ENCODE data around the gene PCDHGA10. TPM values are rescaled to one million over a fixed set of nuclear protein-coding genes. Genes with fewer than 3 reads are reported as not detected.
"Not testable (repeated sequence)": the region's sequence is repeated elsewhere in the genome, so short reads cannot be mapped to it uniquely, and the experiment has no call there.

PCDHGA10 gene
- polyA plus RNA-seq, 1 of the 3 experiments (the other 2 are of a cell fraction): 2.0 TPM

- Histone ChIP-seq H3K4me3 (ENCODE audit: low read depth in 2 of 2, low read length in 1 of 2) (no peak overlapping the region; a peak in 1 of 4 replicates), H3K27me3 (ENCODE audit: insufficient read depth) (no peaks in the 10 kb centered on the region), H3K27ac (ENCODE audit: low read depth in 2 of 2, low read length in 1 of 2) (no peak overlapping the region), H4K20me1 (ENCODE audit: insufficient read depth) (no peaks in the 10 kb centered on the region), H2AFZ (ENCODE audit: low read depth) (no peak overlapping the region), H3K9me2 (no peaks in the 10 kb centered on the region), H3F3A (replicated peaks; ENCODE audit: insufficient read depth) (no peaks in the 10 kb centered on the region), H3K9me3 (peaks cover 7% of the 10 kb centered on the region), H3K79me2 (ENCODE audit: insufficient read depth) (no peaks in the 10 kb centered on the region), H3K36me3 (replicated peaks in 1 of 2; ENCODE audit: control insufficient read depth in 1 of 2, insufficient read depth in 2 of 2, low read length in 1 of 2) (peaks cover 0 to 9% of the 10 kb centered on the region in 2 experiments), H3K4me2 (no peak overlapping the region), H3K4me1 (ENCODE audit: control insufficient read depth in 1 of 2, insufficient read depth in 2 of 2, low read depth in 1 of 2, low read length in 1 of 2) (no peaks in the 10 kb centered on the region), H3K9ac (no peak overlapping the region)
- ChIA-PET CTCF (no interaction called here), POLR2A (no interaction called here)
- WGBS (ENCODE audit: low lambda C conversion rate): 79% methylated on average over 22 of the region's 22 CpGs
- no peak for DNase-seq
- TF ChIP-seq ZBTB33 (IDR thresholded peaks at IDR 0.05; ENCODE audit: borderline replicate concordance, low read depth) (no peak), MAX (IDR thresholded peaks at IDR 0.05; ENCODE audit: low read depth) (no peak), YY1 (IDR thresholded peaks at IDR 0.05; ENCODE audit: low read depth) (no peak), EP300 (IDR thresholded peaks at IDR 0.05; ENCODE audit: borderline replicate concordance in 1 of 2, low read depth in 1 of 2, low read length in 1 of 2) (no peak), SIN3A (IDR thresholded peaks at IDR 0.05; ENCODE audit: borderline replicate concordance, low read depth, low read length) (no peak), CTCF (IDR thresholded peaks at IDR 0.05) (no peak), RAD21 (IDR thresholded peaks at IDR 0.05; ENCODE audit: low read length) (no peak), IRF3 (IDR thresholded peaks at IDR 0.05; ENCODE audit: low read depth, low read length) (no peak), REST (IDR thresholded peaks at IDR 0.05; ENCODE audit: low read depth, low read length) (no peak), GATA2 (CRISPR knock-in tag; IDR thresholded peaks at IDR 0.05) (no peak), TCF12 (IDR thresholded peaks at IDR 0.05) (no peak), JUND (IDR thresholded peaks at IDR 0.05) (no peak), USF1 (IDR thresholded peaks at IDR 0.05; ENCODE audit: borderline replicate concordance, low read depth) (no peak), MXI1 (IDR thresholded peaks at IDR 0.05; ENCODE audit: low read depth, low read length) (no peak), FOSL2 (IDR thresholded peaks at IDR 0.05; ENCODE audit: borderline replicate concordance, low read depth) (no peak), GABPA (IDR thresholded peaks at IDR 0.05; ENCODE audit: low read depth) (no peak), RXRA (IDR thresholded peaks at IDR 0.05; ENCODE audit: borderline replicate concordance, low read depth) (no peak), CHD2 (IDR thresholded peaks at IDR 0.05; ENCODE audit: low read length, partially characterized antibody) (no peak)
These were observed 9.4 kb upstream of the PCDHGA10 start for GRCh38 chr5:141403387-141403786.

- H3K4me3 ChIP-seq (ENCODE audit: low read depth in 2 of 2, low read length in 1 of 2); H3K79me2 ChIP-seq (ENCODE audit: insufficient read depth); H3K4me2 ChIP-seq; H3K27me3 ChIP-seq (ENCODE audit: insufficient read depth); H3K27ac ChIP-seq (ENCODE audit: low read depth in 2 of 2, low read length in 1 of 2); POLR2A ChIA-PET; H4K20me1 ChIP-seq (ENCODE audit: insufficient read depth); H3K4me1 ChIP-seq (ENCODE audit: control insufficient read depth in 1 of 2, insufficient read depth in 2 of 2, low read depth in 1 of 2, low read length in 1 of 2); DNase-seq; H3K9me3 ChIP-seq; H2AFZ ChIP-seq (ENCODE audit: low read depth); H3F3A ChIP-seq (replicated peaks; ENCODE audit: insufficient read depth); H3K9me2 ChIP-seq; H3K9ac ChIP-seq; H3K36me3 ChIP-seq (replicated peaks in 1 of 2; ENCODE audit: control insufficient read depth in 1 of 2, insufficient read depth in 2 of 2, low read length in 1 of 2): not testable (repeated sequence)
- whole genome bisulfite sequencing (ENCODE audit: low lambda C conversion rate): 75% methylated on average over 38 of the region's 51 CpGs
- CTCF ChIA-PET: interaction anchor here (2.2 kb wide), 1 partner anchor 150 kb away, joined by 8 read pairs; no protein-coding TSS in a partner anchor
These were observed 4.8 kb upstream of the PCDHGA10 start, which contains the start of gene PCDHGB6 for GRCh38 chr5:141407790-141408505. TSS of gene PCDHGB6 (plus strand) at chr5:141408021. CDS start at chr5:141408203, 182 bp downstream.

Measured in SK-N-SH (cell line).